Thyroid gland (tissue), 4 donors: ENCODE results near the gene PLEKHH2.

ENCODE experiments used
- POLR2A ChIP-seq, 2 donors: fragments of 450-650 bp; IDR thresholded peaks; one replicate each; pipeline ENCODE4 v1.6.1; 2017; ENCODE audit warnings: antibody characterized with exemption in 2 of 2, mild to moderate bottlenecking in 2 of 2, moderate library complexity in 1 of 2
- TF ChIP-seq, protein P1 (sequence below), 6 experiments: fragments of 200-600 bp in 3 of 6; fragments of 450-650 bp in 3 of 6; sonication (generic) in 3 of 6; IDR thresholded peaks; one replicate each; pipeline ENCODE4 v1.5.1; 2016 to 2019; ENCODE audit warnings: antibody characterized with exemption in 6 of 6, mild to moderate bottlenecking in 2 of 6, inconsistent platforms in 1 of 6, moderate library complexity in 1 of 6

- TF ChIP-seq, protein P1, sequence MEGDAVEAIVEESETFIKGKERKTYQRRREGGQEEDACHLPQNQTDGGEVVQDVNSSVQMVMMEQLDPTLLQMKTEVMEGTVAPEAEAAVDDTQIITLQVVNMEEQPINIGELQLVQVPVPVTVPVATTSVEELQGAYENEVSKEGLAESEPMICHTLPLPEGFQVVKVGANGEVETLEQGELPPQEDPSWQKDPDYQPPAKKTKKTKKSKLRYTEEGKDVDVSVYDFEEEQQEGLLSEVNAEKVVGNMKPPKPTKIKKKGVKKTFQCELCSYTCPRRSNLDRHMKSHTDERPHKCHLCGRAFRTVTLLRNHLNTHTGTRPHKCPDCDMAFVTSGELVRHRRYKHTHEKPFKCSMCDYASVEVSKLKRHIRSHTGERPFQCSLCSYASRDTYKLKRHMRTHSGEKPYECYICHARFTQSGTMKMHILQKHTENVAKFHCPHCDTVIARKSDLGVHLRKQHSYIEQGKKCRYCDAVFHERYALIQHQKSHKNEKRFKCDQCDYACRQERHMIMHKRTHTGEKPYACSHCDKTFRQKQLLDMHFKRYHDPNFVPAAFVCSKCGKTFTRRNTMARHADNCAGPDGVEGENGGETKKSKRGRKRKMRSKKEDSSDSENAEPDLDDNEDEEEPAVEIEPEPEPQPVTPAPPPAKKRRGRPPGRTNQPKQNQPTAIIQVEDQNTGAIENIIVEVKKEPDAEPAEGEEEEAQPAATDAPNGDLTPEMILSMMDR (IDR thresholded peaks at IDR 0.05): no peak
- TF ChIP-seq POLR2A (IDR thresholded peaks at IDR 0.05): no peak
Measured at GRCh38 chr2:43763091-43763490, 126.0 kb downstream of the PLEKHH2 start.
